Adipocyte (in vitro differentiated cells): ENCODE results near the gene MIF.

ENCODE experiments used
- DNase-seq: peaks from one replicate; pipeline ENCODE4 v3.0.0-alpha.2; 2015; ENCODE audit warnings: low read depth
- H3K27me3 ChIP-seq: replicated peaks from 2 replicates; pipeline ENCODE4 v1.7.0; 2013; ENCODE audit warnings: mild to moderate bottlenecking, low read length, moderate library complexity; ENCODE audit not compliant: control insufficient read depth, insufficient read depth
- H3K36me3 ChIP-seq: 2 replicates; pipeline ENCODE4 v1.7.0; 2013; ENCODE audit warnings: low read length, mild to moderate bottlenecking, moderate library complexity; ENCODE audit not compliant: control insufficient read depth, insufficient read depth, severe bottlenecking
- H3K4me1 ChIP-seq: 2 replicates; pipeline ENCODE4 v1.7.0; 2013; ENCODE audit warnings: mild to moderate bottlenecking, low read length, moderate library complexity; ENCODE audit not compliant: control insufficient read depth, insufficient read depth
- H3K4me3 ChIP-seq: 2 replicates; pipeline ENCODE4 v1.7.0; 2013; ENCODE audit warnings: mild to moderate bottlenecking, low read length, moderate library complexity
- H3K9ac ChIP-seq: 2 replicates; pipeline ENCODE4 v1.7.0; 2013; ENCODE audit warnings: mild to moderate bottlenecking, low read length, moderate library complexity
- H3K9me3 ChIP-seq: 2 replicates; pipeline ENCODE4 v1.7.0; 2013; ENCODE audit warnings: mild to moderate bottlenecking, low read length, moderate library complexity; ENCODE audit not compliant: control insufficient read depth

Gene MIF

GRCh38 chr22:23882370-23882769 is 11.8 kb upstream of the MIF start:
- no peak overlapping the region for H3K4me3 ChIP-seq
- DNase-seq = no peak
- H3K4me1 ChIP-seq = no peaks in the 10 kb centered on the region
- no peak overlapping the region for H3K9ac ChIP-seq
- H3K36me3 ChIP-seq = no peaks in the 10 kb centered on the region
- no peaks in the 10 kb centered on the region for H3K9me3 ChIP-seq
- no peaks in the 10 kb centered on the region for H3K27me3 ChIP-seq

GRCh38 chr22:23883658-23884057 is 10.5 kb upstream of the MIF start:
- no peak for DNase-seq
- no peaks in the 10 kb centered on the region for H3K36me3 ChIP-seq
- no peaks in the 10 kb centered on the region for H3K27me3 ChIP-seq
- peaks cover 7% of the 10 kb centered on the region for H3K4me1 ChIP-seq
- no peaks in the 10 kb centered on the region for H3K9me3 ChIP-seq
- H3K4me3 ChIP-seq = no peak overlapping the region
- no peak overlapping the region for H3K9ac ChIP-seq

- Histone ChIP-seq H3K4me3 (no peak overlapping the region), H3K27me3 (no peaks in the 10 kb centered on the region), H3K9ac (no peak overlapping the region), H3K9me3 (no peaks in the 10 kb centered on the region), H3K36me3 (no peaks in the 10 kb centered on the region), H3K4me1 (peaks cover 12% of the 10 kb centered on the region)
- DNase-seq = no peak
Measured at GRCh38 chr22:23884140-23884539, 10.0 kb upstream of the MIF start.

GRCh38 chr22:23888615-23889401 is 5.4 kb upstream of the MIF start:
- H3K4me3 ChIP-seq = no peak overlapping the region
- peaks cover 20% of the 10 kb centered on the region for H3K4me1 ChIP-seq
- no peaks in the 10 kb centered on the region for H3K27me3 ChIP-seq
- H3K9ac ChIP-seq = peak overlapping the region; percentile 65
- DNase-seq = peak; percentile 36
- no peaks in the 10 kb centered on the region for H3K36me3 ChIP-seq
- no peaks in the 10 kb centered on the region for H3K9me3 ChIP-seq

GRCh38 chr22:23889620-23890019 is 4.6 kb upstream of the MIF start:
- H3K9me3 ChIP-seq = no peaks in the 10 kb centered on the region
- no peaks in the 10 kb centered on the region for H3K36me3 ChIP-seq
- DNase-seq = no peak
- H3K4me1 ChIP-seq = peaks cover 22% of the 10 kb centered on the region
- H3K4me3 ChIP-seq = no peak overlapping the region
- no peaks in the 10 kb centered on the region for H3K27me3 ChIP-seq
- no peak overlapping the region for H3K9ac ChIP-seq

GRCh38 chr22:23891726-23892125 is 2.5 kb upstream of the MIF start:
- Histone ChIP-seq H3K4me1 (peaks cover 31% of the 10 kb centered on the region), H3K4me3 (no peak overlapping the region)
- no peak for DNase-seq

GRCh38 chr22:23892130-23892529 is 2.1 kb upstream of the MIF start:
- peaks cover 31% of the 10 kb centered on the region for H3K4me1 ChIP-seq
- no peak overlapping the region for H3K4me3 ChIP-seq
- DNase-seq = no peak
- no peaks in the 10 kb centered on the region for H3K9me3 ChIP-seq
- H3K27me3 ChIP-seq = no peaks in the 10 kb centered on the region
- H3K36me3 ChIP-seq = peaks cover 11% of the 10 kb centered on the region
- no peak overlapping the region for H3K9ac ChIP-seq

More at GRCh38 chr22:23891726-23892125, 2.5 kb upstream of the MIF start:
- Histone ChIP-seq H3K9me3 (no peaks in the 10 kb centered on the region), H3K27me3 (no peaks in the 10 kb centered on the region), H3K36me3 (peaks cover 8% of the 10 kb centered on the region), H3K9ac (no peak overlapping the region)

- no peak for DNase-seq
Measured at GRCh38 chr22:23892706-23893105, 1.5 kb upstream of the MIF start.

GRCh38 chr22:23893121-23893944 is 850 bp upstream of the MIF start:
- Histone ChIP-seq H3K4me1 (peaks cover 28% of the 10 kb centered on the region), H3K9ac (peak overlapping the region; percentile 82), H3K27me3 (no peaks in the 10 kb centered on the region), H3K36me3 (peaks cover 11% of the 10 kb centered on the region), H3K9me3 (no peaks in the 10 kb centered on the region), H3K4me3 (peak overlapping the region; percentile 84)
- DNase-seq = peak; percentile 10

More at GRCh38 chr22:23892706-23893105, 1.5 kb upstream of the MIF start:
- peaks cover 11% of the 10 kb centered on the region for H3K36me3 ChIP-seq
- no peak overlapping the region for H3K4me3 ChIP-seq
- no peaks in the 10 kb centered on the region for H3K9me3 ChIP-seq
- H3K9ac ChIP-seq = no peak overlapping the region
- no peaks in the 10 kb centered on the region for H3K27me3 ChIP-seq
- peaks cover 31% of the 10 kb centered on the region for H3K4me1 ChIP-seq

GRCh38 chr22:23894710-23895598 is 771 bp downstream of the MIF start:
- H3K4me1 ChIP-seq = peaks cover 13% of the 10 kb centered on the region
- H3K4me3 ChIP-seq = peak overlapping the region; percentile 84
- DNase-seq = peak; percentile 78
- H3K36me3 ChIP-seq = peaks cover 11% of the 10 kb centered on the region
- H3K9ac ChIP-seq = peak overlapping the region; percentile 82
- no peaks in the 10 kb centered on the region for H3K9me3 ChIP-seq
- no peaks in the 10 kb centered on the region for H3K27me3 ChIP-seq
